IPS-20b (cell line): ENCODE measurements around the gene RNF112.
"Not testable (repeated sequence)": the region's sequence is repeated elsewhere in the genome, so short reads cannot be mapped to it uniquely, and the experiment has no call there.

Experiments used
- H3K27ac ChIP-seq: one replicate; pipeline ENCODE4 v1.5.1; 2013; ENCODE audit warnings: low read length
- H3K27me3 ChIP-seq: 2 replicates; pipeline ENCODE4 v1.6.1; 2013; ENCODE audit warnings: mild to moderate bottlenecking, low read length, inconsistent platforms; ENCODE audit not compliant: insufficient read depth
- H3K36me3 ChIP-seq: 2 replicates; pipeline ENCODE4 v1.6.1; 2013; ENCODE audit warnings: low read depth, mild to moderate bottlenecking, inconsistent platforms, low read length, moderate library complexity; ENCODE audit not compliant: insufficient read depth
- H3K4me1 ChIP-seq: 2 replicates; pipeline ENCODE4 v1.6.1; 2013; ENCODE audit warnings: mild to moderate bottlenecking, control low read depth, inconsistent platforms, low read length, moderate library complexity; ENCODE audit not compliant: insufficient read depth
- H3K4me3 ChIP-seq: 2 replicates; pipeline ENCODE4 v1.5.1; 2013; ENCODE audit warnings: mild to moderate bottlenecking, low read length, inconsistent platforms
- H3K9ac ChIP-seq: 2 replicates; pipeline ENCODE4 v1.6.1; 2013; ENCODE audit warnings: low read depth, mild to moderate bottlenecking, inconsistent platforms, low read length, moderate library complexity
- H3K9me3 ChIP-seq: 2 replicates; pipeline ENCODE4 v1.6.1; 2013; ENCODE audit warnings: mild to moderate bottlenecking, low read depth, low read length, inconsistent platforms; ENCODE audit not compliant: insufficient read depth

RNF112 gene

DNA sequence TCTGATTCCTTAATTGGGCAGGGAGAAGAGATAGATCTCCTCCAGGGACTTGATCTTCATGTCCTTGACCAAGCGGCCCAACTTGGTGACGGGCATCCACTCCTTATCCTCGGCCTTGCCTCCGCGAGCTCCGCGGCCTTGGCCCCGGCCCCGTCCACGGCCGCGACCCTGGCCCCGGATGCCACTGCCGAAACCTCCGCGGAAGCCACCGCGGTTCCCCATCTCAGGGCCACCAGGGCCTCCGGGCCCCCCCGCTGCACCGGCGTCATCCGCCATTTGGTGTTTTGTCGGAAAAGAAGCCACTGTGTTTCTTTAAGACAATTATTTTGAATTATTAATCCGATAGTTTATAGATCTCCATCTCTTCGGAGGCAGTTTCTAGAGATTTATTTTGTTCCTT, 35.5 kb downstream of the RNF112 start:
- Histone ChIP-seq H3K4me1 (peaks cover 17% of the 10 kb centered on the region; the same call in 1 of the 2 replicates), H3K9me3 (peaks cover 24% of the 10 kb centered on the region)
- H3K36me3 ChIP-seq, H3K9ac ChIP-seq, H3K27me3 ChIP-seq, H3K4me3 ChIP-seq, H3K27ac ChIP-seq: not testable (repeated sequence)

DNA sequence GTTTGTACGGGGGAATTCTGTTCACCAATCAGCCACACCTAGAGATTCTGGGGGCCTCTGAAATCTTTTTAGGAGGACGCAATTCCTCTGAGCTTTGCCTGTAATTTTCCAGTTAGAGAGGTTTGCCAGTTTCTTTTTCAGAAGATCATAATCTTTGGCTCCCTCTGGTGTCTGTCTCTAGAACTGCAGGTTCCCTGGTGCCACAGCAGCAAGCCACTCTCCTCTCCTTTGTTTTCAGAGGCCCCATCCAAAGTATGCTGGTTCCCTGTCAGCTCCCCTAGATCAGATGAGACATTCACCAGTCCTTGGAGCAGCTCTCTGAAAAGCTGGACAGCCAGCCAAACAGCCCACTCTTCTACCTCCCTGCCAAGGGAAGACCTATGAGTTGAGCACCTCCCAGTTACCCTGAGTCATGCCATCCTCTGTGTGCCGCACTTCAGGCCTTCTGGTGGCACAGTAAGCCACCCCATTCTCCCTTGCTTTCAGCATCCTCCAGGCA, 36.1 kb downstream of the RNF112 start:
- Histone ChIP-seq H3K9me3 (peaks cover 24% of the 10 kb centered on the region), H3K4me1 (peaks cover 17% of the 10 kb centered on the region; the same call in 1 of the 2 replicates), H3K9ac (peak overlapping the region; percentile 5; the same call in 1 of the 2 replicates), H3K27ac (no peak overlapping the region), H3K36me3 (no peaks in the 10 kb centered on the region), H3K27me3 (no peaks in the 10 kb centered on the region), H3K4me3 (no peak overlapping the region)

DNA sequence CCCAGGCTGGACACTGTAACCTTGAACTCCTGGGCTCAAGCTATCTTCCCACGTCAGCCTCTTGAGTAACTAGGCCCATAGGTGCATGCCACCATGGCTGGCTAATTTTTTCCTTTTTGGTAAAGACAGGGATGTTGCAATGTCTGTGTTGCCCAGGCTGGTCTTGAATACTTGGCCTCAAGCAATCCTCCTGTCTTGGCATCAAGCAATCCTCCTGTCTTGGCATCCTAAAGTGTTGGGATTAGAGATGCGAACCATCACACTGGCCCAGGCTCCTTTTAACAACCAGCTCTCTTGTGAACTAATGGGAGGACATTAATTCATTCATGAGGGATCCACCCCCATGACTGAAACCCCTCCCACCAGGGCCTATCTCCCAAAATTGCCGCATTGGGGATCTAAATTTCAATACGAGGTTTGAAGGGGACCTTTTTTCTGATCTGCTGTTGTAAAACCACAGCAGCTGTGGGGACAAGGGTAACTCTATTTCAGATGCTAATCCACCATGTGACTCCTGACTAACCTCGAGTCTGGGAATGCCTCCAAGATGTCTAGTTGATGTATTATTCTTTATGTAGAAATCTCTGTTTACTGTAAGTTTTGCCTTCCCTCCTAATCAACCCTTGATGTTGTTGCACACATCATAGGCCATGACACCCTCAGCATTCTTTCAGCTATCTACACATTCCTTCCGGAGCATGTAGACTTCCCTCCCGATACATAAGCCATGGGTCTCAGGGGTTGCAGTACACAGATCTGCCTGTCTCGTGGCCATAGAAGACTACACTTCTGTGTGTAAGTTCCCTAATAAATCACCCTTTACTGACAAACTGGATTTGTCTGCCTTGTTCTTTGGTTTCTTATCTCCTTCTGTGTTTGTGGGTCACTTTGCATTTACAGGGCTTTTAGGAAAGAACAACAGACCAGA, 37.6 kb downstream of the RNF112 start:
- Histone ChIP-seq H3K27ac (no peak overlapping the region), H3K4me1 (peaks cover 17% of the 10 kb centered on the region; the same call in 1 of the 2 replicates), H3K36me3 (no peaks in the 10 kb centered on the region), H3K4me3 (no peak overlapping the region), H3K27me3 (no peaks in the 10 kb centered on the region), H3K9me3 (peaks cover 10% of the 10 kb centered on the region), H3K9ac (no peak overlapping the region)

DNA sequence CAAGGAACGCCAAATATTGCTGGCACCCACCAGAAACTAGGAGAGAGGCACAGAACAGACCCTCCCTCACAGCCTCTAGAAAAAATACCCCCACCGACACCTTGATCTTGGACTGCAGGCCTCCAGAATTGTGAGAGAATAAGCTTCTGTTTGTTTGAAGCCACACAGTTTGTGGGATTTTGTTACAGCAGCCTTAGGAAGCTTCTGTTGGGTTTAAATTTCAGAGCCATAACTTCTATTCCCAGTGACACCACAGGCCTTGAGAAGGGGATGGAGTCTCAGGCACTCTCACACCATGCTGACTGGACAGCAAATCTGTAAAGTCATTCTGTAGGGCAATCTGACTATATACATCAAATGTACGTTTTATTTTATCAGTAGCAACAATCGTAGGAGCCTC, 38.6 kb downstream of the RNF112 start:
- Histone ChIP-seq H3K9ac (no peak overlapping the region), H3K4me3 (no peak overlapping the region), H3K27me3 (no peaks in the 10 kb centered on the region), H3K27ac (no peak overlapping the region), H3K4me1 (peaks cover 17% of the 10 kb centered on the region; the same call in 1 of the 2 replicates), H3K9me3 (peaks cover 6% of the 10 kb centered on the region; the same call in 1 of the 2 replicates), H3K36me3 (no peaks in the 10 kb centered on the region)

DNA sequence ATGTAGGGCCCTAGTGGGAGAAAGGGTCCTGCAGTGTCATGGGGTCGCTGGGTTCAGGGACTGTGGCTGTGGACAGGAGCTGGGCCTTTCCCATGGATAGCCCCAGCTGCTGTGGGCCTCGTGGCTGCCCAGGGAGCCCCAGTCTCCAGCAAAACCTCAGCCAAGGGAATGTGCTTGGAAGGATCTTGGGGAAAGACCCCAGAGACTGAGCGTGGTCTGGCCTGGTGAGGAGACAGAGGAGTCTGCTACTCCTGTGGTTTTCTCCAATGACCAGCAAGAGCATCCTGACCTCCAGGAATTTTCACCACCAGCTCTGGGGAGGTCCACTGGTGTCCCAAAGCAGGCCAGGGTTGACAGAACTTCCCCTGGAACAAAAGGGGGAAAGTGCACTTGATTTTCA, 42.3 kb downstream of the RNF112 start:
- Histone ChIP-seq H3K36me3 (no peaks in the 10 kb centered on the region), H3K9ac (no peak overlapping the region), H3K9me3 (no peaks in the 10 kb centered on the region), H3K4me1 (peaks cover 29% of the 10 kb centered on the region), H3K27me3 (no peaks in the 10 kb centered on the region), H3K27ac (no peak overlapping the region), H3K4me3 (no peak overlapping the region)

DNA sequence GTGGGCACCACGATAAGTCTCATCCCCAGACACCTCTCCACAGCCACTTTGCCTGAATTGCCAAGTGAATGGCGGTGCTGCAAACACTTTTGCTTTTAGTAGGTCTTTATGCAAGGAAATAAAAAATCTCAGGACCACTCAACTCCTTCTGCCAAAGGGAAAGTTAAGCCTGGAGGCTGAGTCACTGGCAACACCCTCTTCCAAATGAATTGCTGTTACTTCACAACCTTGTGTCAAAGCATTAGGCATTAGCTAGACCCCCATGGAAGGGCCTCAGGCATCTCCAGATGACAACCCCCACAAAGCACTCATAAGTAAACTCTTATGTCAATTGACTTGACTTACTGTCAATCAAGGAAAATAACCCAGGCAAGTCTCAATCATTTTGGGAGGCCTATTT, 43.0 kb downstream of the RNF112 start:
- Histone ChIP-seq H3K4me1 (peaks cover 27% of the 10 kb centered on the region), H3K27ac (no peak overlapping the region), H3K9me3 (no peaks in the 10 kb centered on the region), H3K9ac (no peak overlapping the region), H3K36me3 (no peaks in the 10 kb centered on the region), H3K27me3 (no peaks in the 10 kb centered on the region), H3K4me3 (no peak overlapping the region)

DNA sequence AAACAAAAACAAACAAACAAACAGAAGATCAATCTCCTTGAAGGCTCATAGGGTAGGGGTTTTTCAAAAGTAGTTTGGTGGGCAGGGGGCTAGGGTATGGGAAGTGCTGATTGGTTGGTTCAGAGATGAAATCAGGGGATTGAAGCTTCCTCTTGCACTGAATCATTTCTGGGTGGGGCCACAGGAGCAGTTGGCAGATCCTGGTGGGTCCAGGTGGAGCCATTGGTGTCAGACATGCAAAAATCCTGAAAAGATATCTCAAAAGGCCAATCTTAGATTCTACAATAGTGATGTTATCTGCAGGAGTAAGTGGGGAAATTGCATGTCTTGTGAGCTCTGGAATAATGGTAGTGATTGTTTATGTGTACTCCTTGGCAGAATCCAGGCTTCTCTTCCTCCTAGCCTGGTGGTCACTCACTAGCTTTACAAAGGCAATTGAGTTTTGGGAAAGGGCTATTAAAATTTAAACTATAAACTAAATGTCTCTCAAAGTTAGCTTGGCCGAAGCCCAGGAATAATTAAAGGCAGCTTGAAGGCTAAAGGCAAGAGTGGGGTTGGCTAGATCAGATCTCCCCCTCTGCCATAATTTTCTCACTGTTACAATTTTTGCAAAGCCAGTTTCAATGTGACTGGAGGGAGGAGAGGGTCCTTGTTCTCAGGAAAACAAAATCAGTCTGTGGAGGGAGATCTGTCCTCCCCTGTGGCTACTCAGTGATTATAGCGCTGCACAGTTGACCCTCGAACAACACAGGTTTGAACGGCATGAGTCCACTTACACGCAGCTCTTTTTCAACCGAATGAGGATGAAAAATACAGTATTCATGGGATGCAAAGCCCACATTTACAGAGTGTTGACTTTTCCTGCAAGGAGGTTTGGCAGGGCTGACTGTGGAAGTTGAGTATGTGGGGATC, 45.2 kb downstream of the RNF112 start:
- peaks cover 44% of the 10 kb centered on the region for H3K4me1 ChIP-seq
- H3K27me3 ChIP-seq, result no peaks in the 10 kb centered on the region
- peak overlapping the region; percentile 12; the same call in 1 of the 2 replicates for H3K4me3 ChIP-seq
- no peak overlapping the region; the same call in 1 of the 2 replicates for H3K9ac ChIP-seq
- H3K27ac ChIP-seq, result no peak overlapping the region
- no peaks in the 10 kb centered on the region for H3K9me3 ChIP-seq
- H3K36me3 ChIP-seq, result no peaks in the 10 kb centered on the region

DNA sequence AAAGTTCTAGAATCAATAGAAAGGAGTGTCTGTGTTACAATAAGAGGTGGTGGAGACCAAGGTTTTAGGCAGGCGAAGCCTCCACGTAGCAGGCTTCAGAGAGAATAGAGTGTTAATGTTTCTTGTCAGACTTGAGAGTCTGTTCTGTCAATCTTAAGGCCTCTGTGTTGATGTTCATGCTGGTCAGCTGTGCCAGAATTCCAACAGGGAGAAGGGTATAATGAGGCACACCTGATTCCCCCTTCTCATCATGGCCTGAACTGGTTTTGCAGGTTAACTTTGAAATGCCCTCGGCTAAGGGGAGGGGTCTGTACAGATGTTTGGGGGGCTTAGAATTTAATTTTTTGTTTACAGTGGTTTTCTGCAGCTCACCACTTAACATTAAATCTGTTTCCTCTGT, 46.0 kb downstream of the RNF112 start:
- H3K27ac ChIP-seq, result no peak overlapping the region
- H3K9ac ChIP-seq, result no peak overlapping the region; the same call in 1 of the 2 replicates
- H3K27me3 ChIP-seq, result no peaks in the 10 kb centered on the region
- H3K36me3 ChIP-seq, result no peaks in the 10 kb centered on the region
- peaks cover 49% of the 10 kb centered on the region for H3K4me1 ChIP-seq
- H3K4me3 ChIP-seq, result peak overlapping the region; percentile 12; the same call in 1 of the 2 replicates
- no peaks in the 10 kb centered on the region for H3K9me3 ChIP-seq

DNA sequence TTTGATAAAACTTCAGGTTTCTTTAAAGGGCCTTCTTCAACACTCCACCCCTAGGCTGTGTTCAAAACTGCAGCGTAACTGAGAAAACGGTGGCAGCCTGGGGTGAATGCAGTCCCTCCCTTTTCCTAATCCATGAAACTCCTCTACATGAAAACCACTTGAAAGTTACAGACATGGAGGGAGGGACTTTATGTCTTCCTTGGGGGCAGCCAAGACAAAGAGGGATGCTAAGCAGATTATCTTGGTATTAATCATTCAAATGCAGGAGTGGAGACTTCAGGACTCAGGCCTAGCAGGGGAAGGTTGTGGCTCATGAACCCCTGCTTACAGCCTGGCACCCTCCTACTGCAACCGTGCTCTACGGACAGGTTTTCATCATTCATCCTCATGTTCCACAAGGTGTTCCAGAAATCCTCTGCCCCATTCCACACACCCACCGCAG, 46.8 kb downstream of the RNF112 start:
- Histone ChIP-seq H3K4me3 (peak overlapping the region; percentile 6; the same call in 1 of the 2 replicates), H3K27ac (no peak overlapping the region), H3K4me1 (peaks cover 49% of the 10 kb centered on the region)

DNA sequence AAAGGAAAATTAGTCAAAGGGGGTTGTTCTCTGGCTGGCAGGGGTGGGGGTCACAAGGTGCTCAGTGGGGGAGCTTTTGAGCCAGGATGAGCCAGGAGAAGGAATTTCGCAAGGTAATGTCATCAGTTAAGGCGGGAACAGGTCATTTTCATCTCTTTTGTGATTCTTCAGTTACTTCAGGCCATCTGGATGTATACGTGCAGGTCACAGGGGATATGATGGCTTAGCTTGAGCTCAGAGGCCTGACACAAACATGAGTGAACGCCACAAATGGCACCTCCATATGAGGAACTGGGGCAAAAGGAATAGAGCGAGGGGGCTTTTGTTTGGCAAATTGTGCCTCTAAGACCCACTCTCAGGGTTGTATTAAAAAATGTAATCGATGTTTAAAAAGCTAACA, 47.4 kb downstream of the RNF112 start:
- Histone ChIP-seq H3K27ac (peak overlapping the region; percentile 91), H3K9ac (peak overlapping the region; percentile 65), H3K4me1 (peaks cover 49% of the 10 kb centered on the region), H3K4me3 (peak overlapping the region; percentile 53)
- not testable (repeated sequence) for H3K9me3 ChIP-seq, H3K36me3 ChIP-seq, H3K27me3 ChIP-seq

More for the DNA sequence above, 46.8 kb downstream of the RNF112 start:
- Histone ChIP-seq H3K9me3 (no peaks in the 10 kb centered on the region), H3K36me3 (no peaks in the 10 kb centered on the region), H3K9ac (peak overlapping the region; percentile 50; the same call in 1 of the 2 replicates), H3K27me3 (no peaks in the 10 kb centered on the region)

DNA sequence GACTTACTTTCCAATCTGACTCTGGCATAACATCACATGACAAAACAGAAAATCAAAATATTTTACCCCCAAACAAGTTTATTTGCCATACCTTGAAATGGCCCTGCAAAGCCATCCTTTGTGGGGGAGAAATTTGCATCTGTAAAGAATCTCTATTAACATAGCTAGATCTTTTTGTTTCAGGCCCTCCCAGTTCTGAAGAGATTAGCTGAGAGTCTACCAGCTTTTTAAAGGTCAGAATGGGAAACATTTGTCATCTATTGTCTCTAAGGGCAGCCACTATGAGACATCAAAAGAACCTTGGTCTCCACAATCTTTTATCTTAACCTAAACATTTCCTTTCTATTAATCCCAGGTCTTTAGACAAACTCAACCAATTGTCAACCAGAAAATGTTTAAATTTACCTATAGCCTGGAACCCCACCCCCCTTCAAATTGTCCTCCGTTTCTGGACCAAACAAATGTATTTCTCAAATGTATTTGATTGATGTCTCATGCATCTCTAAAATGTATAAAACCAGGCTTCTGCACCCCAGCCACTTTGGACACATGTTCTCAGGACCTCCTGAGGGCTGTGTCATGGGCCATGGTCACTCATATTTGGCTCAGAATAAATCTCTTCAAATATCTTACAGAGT, 48.1 kb downstream of the RNF112 start:
- H3K27me3 ChIP-seq, H3K36me3 ChIP-seq, H3K9me3 ChIP-seq: not testable (repeated sequence)
- Histone ChIP-seq H3K4me1 (peaks cover 49% of the 10 kb centered on the region), H3K27ac (peak overlapping the region; percentile 91), H3K4me3 (peak overlapping the region; percentile 53), H3K9ac (peak overlapping the region; percentile 65)
